H1 (cell line): ENCODE results near the gene INTS2. TPM values are rescaled to one million over a fixed set of nuclear protein-coding genes. Genes with fewer than 3 reads are reported as not detected.

Experiments used
- CTCF ChIA-PET: fragments of 300-600 bp; sonication (Branson Sonifier 250); formaldehyde crosslinking; loops from one replicate; lab custom pipeline; 2021; ENCODE audit not compliant: partially characterized antibody; lab: Charles Lee
- POLR2A ChIA-PET: fragments of 300-600 bp; sonication (Branson Sonifier 250); formaldehyde crosslinking; loops from one replicate; lab custom pipeline; 2021; ENCODE audit warnings: inconsistent platforms; ENCODE audit not compliant: partially characterized antibody; lab: Charles Lee
- DNase-seq, 2 experiments: peaks; one replicate each; pipeline versions ENCODE4 v3.0.0 to v3.0.0-alpha.2; 2010 to 2022; ENCODE audit warnings: low spot score in 2 of 2, low read depth in 1 of 2, mixed read lengths in 1 of 2
- FAIRE-seq: peaks from 2 replicates; lab custom pipeline; 2011; peaks lifted over from hg19 to GRCh38; lab: Jason Lieb, UNC
- H2AFZ ChIP-seq: 2 replicates; pipeline ENCODE4 v1.8.1; 2012; ENCODE audit warnings: low read length, inconsistent platforms
- H2AK5ac ChIP-seq: 2 replicates; pipeline ENCODE4 v1.6.1; 2013; ENCODE audit warnings: low read depth, low read length
- H2BK120ac ChIP-seq: replicated peaks from 2 replicates; pipeline ENCODE3; 2013; ENCODE audit warnings: low read depth, low read length, inconsistent platforms
- H2BK12ac ChIP-seq: 2 replicates; pipeline ENCODE4 v1.6.1; 2013; ENCODE audit warnings: low read depth, low read length
- H2BK15ac ChIP-seq: 2 replicates; pipeline ENCODE4 v1.6.1; 2013; ENCODE audit warnings: low read length
- H2BK20ac ChIP-seq: 2 replicates; pipeline ENCODE4 v1.6.1; 2013; ENCODE audit warnings: low read length
- H2BK5ac ChIP-seq: 2 replicates; pipeline ENCODE4 v1.6.1; 2013; ENCODE audit warnings: low read depth, low read length
- H3K14ac ChIP-seq: 2 replicates; pipeline ENCODE4 v1.6.1; 2013; ENCODE audit warnings: inconsistent platforms; ENCODE audit not compliant: insufficient read length
- H3K18ac ChIP-seq: 2 replicates; pipeline ENCODE4 v1.6.1; 2013; ENCODE audit warnings: low read length; ENCODE audit errors: extremely low read depth
- H3K23ac ChIP-seq: 2 replicates; pipeline ENCODE4 v1.6.1; 2013; ENCODE audit warnings: inconsistent platforms; ENCODE audit not compliant: insufficient read length
- H3K23me2 ChIP-seq: 2 replicates; pipeline ENCODE4 v1.6.1; 2013; ENCODE audit warnings: low read depth, low read length
- H3K27ac ChIP-seq: 2 replicates; pipeline ENCODE4 v1.6.1; 2011; ENCODE audit warnings: low read depth, low read length, inconsistent platforms
- H3K27me3 ChIP-seq, 4 experiments: replicated peaks in 1 of 4; 1 replicate in 1 of 4; 2 replicates in 3 of 4; pipeline versions ENCODE4 v1.6.1 to v1.8.1; 2011 to 2013; ENCODE audit warnings: low read length in 3 of 4, mild to moderate bottlenecking in 3 of 4, inconsistent platforms in 2 of 4, mixed read lengths in 2 of 4, moderate library complexity in 1 of 4; ENCODE audit not compliant: control insufficient read depth in 3 of 4, insufficient read depth in 3 of 4; ENCODE audit errors: extremely low read depth in 1 of 4
- H3K36me3 ChIP-seq, 4 experiments: 2 replicates each; pipeline versions ENCODE4 v1.6.1 to v1.8.1; 2011 to 2013; ENCODE audit warnings: mild to moderate bottlenecking in 4 of 4, low read length in 3 of 4, moderate library complexity in 2 of 4, control low read depth in 1 of 4, inconsistent platforms in 1 of 4; ENCODE audit not compliant: insufficient read depth in 4 of 4, control insufficient read depth in 2 of 4
- H3K4ac ChIP-seq: replicated peaks from 2 replicates; pipeline ENCODE3; 2013; ENCODE audit warnings: low read length, low read depth, mixed read lengths, inconsistent platforms; ENCODE audit not compliant: insufficient read length
- H3K4me1 ChIP-seq, 4 experiments: replicated peaks in 1 of 4; 1 replicate in 1 of 4; 2 replicates in 3 of 4; pipeline versions ENCODE4 v1.6.1 to v1.8.1; 2011 to 2013; ENCODE audit warnings: low read length in 3 of 4, inconsistent platforms in 2 of 4, mixed read lengths in 1 of 4; ENCODE audit not compliant: insufficient read depth in 4 of 4, control insufficient read depth in 3 of 4
- H3K4me2 ChIP-seq, 2 experiments: 2 replicates each; pipeline versions ENCODE4 v1.6.1 to v1.8.1; 2011 to 2013; ENCODE audit warnings: low read depth in 2 of 2, low read length in 2 of 2, control low read depth in 1 of 2, inconsistent platforms in 1 of 2, mild to moderate bottlenecking in 1 of 2; ENCODE audit not compliant: insufficient read depth in 1 of 2
- H3K4me3 ChIP-seq, 4 experiments: fragments of 200-600, 300-600 bp in 1 of 4; sonication (generic), shearing (Covaris generic), sonication (Bioruptor Twin) in 1 of 4; 2 replicates each; pipeline versions ENCODE4 v1.5.1 to v1.8.1; 2011 to 2016; ENCODE audit warnings: low read length in 4 of 4, low read depth in 3 of 4, control low read depth in 2 of 4, inconsistent platforms in 2 of 4, mild to moderate bottlenecking in 2 of 4, mixed read lengths in 1 of 4, moderate library complexity in 1 of 4; ENCODE audit not compliant: insufficient read depth in 2 of 4; ENCODE audit errors: extremely low read depth in 1 of 4
- H3K56ac ChIP-seq: replicated peaks from 2 replicates; pipeline ENCODE3; 2013; ENCODE audit warnings: low read depth, mild to moderate bottlenecking, mixed read lengths, low read length, inconsistent platforms; ENCODE audit not compliant: insufficient read length
- H3K79me1 ChIP-seq: 2 replicates; pipeline ENCODE4 v1.6.1; 2013; ENCODE audit warnings: low read depth, low read length, control low read depth
- H3K79me2 ChIP-seq, 2 experiments: 2 replicates each; pipeline versions ENCODE4 v1.6.1 to v1.8.1; 2012 to 2013; ENCODE audit warnings: low read length in 2 of 2, mild to moderate bottlenecking in 2 of 2, inconsistent platforms in 1 of 2; ENCODE audit not compliant: insufficient read depth in 2 of 2, control insufficient read depth in 1 of 2
- H3K9ac ChIP-seq, 4 experiments: replicated peaks in 1 of 4; 1 replicate in 1 of 4; 2 replicates in 3 of 4; pipeline versions ENCODE4 v1.6.1 to v1.8.1; 2011 to 2013; ENCODE audit warnings: low read depth in 3 of 4, low read length in 3 of 4, control low read depth in 2 of 4, mild to moderate bottlenecking in 2 of 4, moderate library complexity in 2 of 4, inconsistent platforms in 1 of 4; ENCODE audit errors: extremely low read depth in 1 of 4
- H3K9me3 ChIP-seq, 2 experiments: 2 replicates each; pipeline versions ENCODE4 v1.6.1 to v1.8.1; 2012 to 2013; ENCODE audit warnings: mild to moderate bottlenecking in 2 of 2, moderate library complexity in 2 of 2, control low read depth in 1 of 2, inconsistent platforms in 1 of 2, low read depth in 1 of 2, low read length in 1 of 2, mixed read lengths in 1 of 2; ENCODE audit not compliant: insufficient read depth in 2 of 2
- H4K20me1 ChIP-seq, 2 experiments: replicated peaks in 1 of 2; 2 replicates each; pipeline versions ENCODE3 to v1.8.1; 2011 to 2013; ENCODE audit warnings: inconsistent platforms in 2 of 2, low read length in 2 of 2, mild to moderate bottlenecking in 1 of 2; ENCODE audit not compliant: insufficient read depth in 2 of 2, control insufficient read depth in 1 of 2
- H4K5ac ChIP-seq: 2 replicates; pipeline ENCODE4 v1.6.1; 2013; ENCODE audit warnings: low read length, low read depth, mixed read lengths, inconsistent platforms; ENCODE audit not compliant: insufficient read length
- H4K8ac ChIP-seq: 2 replicates; pipeline ENCODE4 v1.8.0; 2013; ENCODE audit warnings: mild to moderate bottlenecking, moderate library complexity, low read length, inconsistent platforms; ENCODE audit not compliant: insufficient read depth; ENCODE audit errors: extremely low read depth
- H4K91ac ChIP-seq: replicated peaks from 2 replicates; pipeline ENCODE3; 2013; ENCODE audit warnings: low read length, mixed read lengths, inconsistent platforms; ENCODE audit not compliant: insufficient read length
- BRCA1 ChIP-seq: IDR thresholded peaks from 2 replicates; pipeline ENCODE4 v1.6.1; 2012; ENCODE audit warnings: low read depth, low read length, improper control_type of control experiment
- CEBPB ChIP-seq: IDR thresholded peaks from 2 replicates; pipeline ENCODE4 v1.6.1; 2012; ENCODE audit warnings: low read depth, low read length
- JUN ChIP-seq: IDR thresholded peaks from 2 replicates; pipeline ENCODE4 v1.6.1; 2011; ENCODE audit warnings: low read depth, mild to moderate bottlenecking, improper control_type of control experiment, low read length
- KDM4A ChIP-seq: IDR thresholded peaks from one replicate; pipeline ENCODE4 v1.7.1; 2012; ENCODE audit warnings: low read depth, mild to moderate bottlenecking, moderate library complexity, low read length, inconsistent platforms; ENCODE audit not compliant: severe bottlenecking
- RAD21 ChIP-seq, 2 experiments: IDR thresholded peaks in 1 of 2; conservative IDR thresholded peaks in 1 of 2; 2 replicates each; pipeline ENCODE4 v1.6.1; 2011; ENCODE audit warnings: low read depth in 2 of 2, low read length in 2 of 2, improper control_type of control experiment in 1 of 2, inconsistent platforms in 1 of 2, mild to moderate bottlenecking in 1 of 2, moderate library complexity in 1 of 2
- SIN3A ChIP-seq, 2 experiments: IDR thresholded peaks in 1 of 2; conservative IDR thresholded peaks in 1 of 2; 2 replicates each; pipeline ENCODE4 v1.6.1; 2011 to 2012; ENCODE audit warnings: low read length in 2 of 2, improper control_type of control experiment in 1 of 2, low read depth in 1 of 2, mild to moderate bottlenecking in 1 of 2
- SP4 ChIP-seq: IDR thresholded peaks from 2 replicates; pipeline ENCODE4 v1.6.1; 2012; ENCODE audit warnings: low read length, inconsistent platforms
- SRF ChIP-seq: IDR thresholded peaks from 2 replicates; pipeline ENCODE4 v1.6.1; 2011; ENCODE audit warnings: mild to moderate bottlenecking, low read depth, low read length, moderate library complexity
- TAF1 ChIP-seq: IDR thresholded peaks from 2 replicates; pipeline ENCODE4 v1.6.1; 2011; ENCODE audit warnings: mild to moderate bottlenecking, low read depth, low read length
- TAF7 ChIP-seq: optimal IDR thresholded peaks from 2 replicates; pipeline ENCODE3; 2011; ENCODE audit warnings: low read depth, mild to moderate bottlenecking, inconsistent platforms, low read length, moderate library complexity, borderline replicate concordance
- TCF12 ChIP-seq: IDR thresholded peaks from 2 replicates; pipeline ENCODE4 v1.6.1; 2011; ENCODE audit warnings: low read depth, mild to moderate bottlenecking, low read length
- WGBS, 2 experiments: shearing (Covaris generic) in 1 of 2; methylation state at CpG; one replicate each; pipeline versions ENCODE4 v1.1.6 to v1.1.7; 2013 to 2015; ENCODE audit warnings: low lambda C conversion rate in 2 of 2, mixed read lengths in 2 of 2, inconsistent platforms in 1 of 2, low coverage in 1 of 2, missing lambda C conversion rate in 1 of 2; ENCODE audit not compliant: insufficient replicate concordance in 2 of 2, insufficient coverage in 1 of 2, insufficient read length in 1 of 2; ENCODE audit errors: extremely low coverage in 1 of 2, missing lambda C conversion rate in 1 of 2; 5-methylcytosine and 5-hydroxymethylcytosine counted together
- polyA plus RNA-seq, 7 experiments: library from polyadenylated mRNA; depleted of rRNA in 3 of 7; stranded (reverse) in 5 of 7; unstranded in 2 of 7; fragments of >200 nt in 5 of 7; fragments of 200-250 nt in 2 of 7; gene quantifications; 1 replicate in 5 of 7; 2 replicates in 1 of 7; 4 replicates in 1 of 7; pipeline versions ENCODE4 v1.2.1 to v1.2.3, GENCODE V29; 2011 to 2013; ENCODE audit warnings: missing spikeins in 2 of 7, mixed read lengths in 2 of 7
- total RNA-seq: library from RNA; stranded (reverse); fragmentation: NEBNext Ultra II Directional; extraction: Animal tissue kit (Norgen Biotek cat#: 25700); gene quantifications from 2 replicates; pipeline ENCODE4 v1.2.1, GENCODE V29; 2021
- TF ChIP-seq, protein P1 (sequence below): IDR thresholded peaks from 2 replicates; pipeline ENCODE4 v1.6.1; 2012; ENCODE audit warnings: low read length, inconsistent platforms

INTS2 gene
- total and polyA plus RNA-seq, 2 of the 8 experiments (the other 6 are each of a cell fraction or from before 2014, with no cell fraction given), result 9.4 to 21.8 TPM

DNA sequence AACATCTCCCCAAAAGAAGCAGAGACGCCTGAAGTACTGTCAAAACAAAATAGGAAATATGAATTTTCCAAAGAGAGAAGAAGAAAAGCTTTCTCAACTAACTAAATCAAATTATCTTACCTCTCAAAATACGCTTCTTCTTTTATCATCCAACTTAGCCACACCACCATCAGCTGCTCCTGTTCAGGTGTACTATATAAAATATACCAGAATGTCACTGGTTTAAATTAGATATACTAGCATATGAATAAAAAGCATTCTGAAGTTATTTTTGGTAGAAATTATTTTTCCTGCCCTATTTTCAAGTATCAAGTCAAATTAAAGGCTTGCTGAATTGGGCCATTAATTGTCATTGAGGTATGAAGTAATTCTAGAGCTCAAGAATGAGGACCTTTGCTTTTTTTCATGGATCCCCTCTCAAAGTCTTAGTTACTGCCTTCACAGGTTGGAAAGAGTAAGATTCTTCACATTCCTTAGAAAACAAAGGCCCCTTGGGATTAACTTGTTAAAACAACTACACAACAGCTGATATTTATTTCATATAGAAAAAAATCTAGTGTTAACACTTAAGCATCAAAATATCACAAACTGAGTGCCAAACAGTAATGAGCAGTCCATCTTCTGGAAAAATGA is 30.1 kb downstream of the INTS2 start:
- no peak for FAIRE-seq
- H2BK120ac ChIP-seq, result no peak overlapping the region
- TF ChIP-seq SP4 (no peak), BRCA1 (no peak), TAF1 (no peak), TCF12 (no peak), KDM4A (no peak), TAF7 (no peak), CEBPB (no peak), SRF (no peak), RAD21 (IDR thresholded peaks at IDR 0.05 in 1 of 2, conservative IDR thresholded peaks at IDR 0.05 in 1 of 2; ENCODE audit: low read depth in 2 of 2, low read length in 2 of 2) (no peak), JUN (no peak), SIN3A (conservative IDR thresholded peaks at IDR 0.05 in 1 of 2, IDR thresholded peaks at IDR 0.05 in 1 of 2; ENCODE audit: low read depth in 1 of 2, low read length in 2 of 2) (no peak)
- TF ChIP-seq, protein P1, sequence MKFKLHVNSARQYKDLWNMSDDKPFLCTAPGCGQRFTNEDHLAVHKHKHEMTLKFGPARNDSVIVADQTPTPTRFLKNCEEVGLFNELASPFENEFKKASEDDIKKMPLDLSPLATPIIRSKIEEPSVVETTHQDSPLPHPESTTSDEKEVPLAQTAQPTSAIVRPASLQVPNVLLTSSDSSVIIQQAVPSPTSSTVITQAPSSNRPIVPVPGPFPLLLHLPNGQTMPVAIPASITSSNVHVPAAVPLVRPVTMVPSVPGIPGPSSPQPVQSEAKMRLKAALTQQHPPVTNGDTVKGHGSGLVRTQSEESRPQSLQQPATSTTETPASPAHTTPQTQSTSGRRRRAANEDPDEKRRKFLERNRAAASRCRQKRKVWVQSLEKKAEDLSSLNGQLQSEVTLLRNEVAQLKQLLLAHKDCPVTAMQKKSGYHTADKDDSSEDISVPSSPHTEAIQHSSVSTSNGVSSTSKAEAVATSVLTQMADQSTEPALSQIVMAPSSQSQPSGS, result no peak

More for the DNA sequence above, 30.1 kb downstream of the INTS2 start:
- Histone ChIP-seq H3K27ac (no peak overlapping the region), H3K4me3 (no peak overlapping the region), H3K79me2 (no peaks in the 10 kb centered on the region), H2BK5ac (no peak overlapping the region), H4K20me1 (no peaks in the 10 kb centered on the region), H3K56ac (no peak overlapping the region), H3K23ac (no peak overlapping the region), H3K23me2 (no peaks in the 10 kb centered on the region), H3K14ac (no peak overlapping the region), H2BK15ac (no peak overlapping the region), H2BK12ac (no peak overlapping the region), H3K18ac (no peak overlapping the region), H4K5ac (no peak overlapping the region), H3K27me3 (no peaks in the 10 kb centered on the region), H2AK5ac (no peak overlapping the region), H3K4me1 (no peaks in the 10 kb centered on the region), H2AFZ (no peak overlapping the region), H4K91ac (no peak overlapping the region), H3K4me2 (no peak overlapping the region), H3K79me1 (no peaks in the 10 kb centered on the region), H3K36me3 (peaks cover 0 to 42% (median 7%) of the 10 kb centered on the region in 4 experiments; a peak in 3 of 8 replicates), H4K8ac (no peak overlapping the region), H2BK20ac (no peak overlapping the region), H3K4ac (no peak overlapping the region), H3K9ac (no peak overlapping the region), H3K9me3 (no peaks in the 10 kb centered on the region)
- WGBS, 2 experiments, result 92 to 100% methylated on average over 1 to 2 of the region's 2 CpGs
- no peak for DNase-seq
- ChIA-PET CTCF (interaction anchor here (0.6 kb wide), 1 partner anchor 475 kb away, joined by 3 read pairs; no protein-coding TSS in a partner anchor), POLR2A (no interaction called here)
